NCI-H1092 treated with DMSO at 0.1 percent for 48 hours (cell line): Measurements from ENCODE around the gene NSRP1.
A peak's percentile ranks its signal among the peaks of the same experiment; 100 is the strongest.
"Not testable (repeated sequence)": the region's sequence is repeated elsewhere in the genome, so short reads cannot be mapped to it uniquely, and the experiment has no call there.

Experiments used
- DNase-seq: peaks from one replicate; lab custom pipeline; 2025; lab: John Stamatoyannopoulos, UW

NSRP1 gene

GRCh38 chr17:30116661-30117551, at the start of gene NSRP1:
NSRP1 (plus strand) TSS chr17:30116816; CDS start chr17:30116844, 28 bp downstream.
- peak; percentile 91 for DNase-seq

GRCh38 chr17:30068465-30068864, 48.2 kb upstream of the NSRP1 start:
- no peak for DNase-seq

GRCh38 chr17:30074254-30074653, 42.4 kb upstream of the NSRP1 start:
- no peak for DNase-seq

- no peak for DNase-seq
These were observed 41.9 kb upstream of the NSRP1 start for GRCh38 chr17:30074730-30075129.

- DNase-seq: no peak
These were observed 33.8 kb upstream of the NSRP1 start for GRCh38 chr17:30082773-30083172.

GRCh38 chr17:30084788-30085187, 31.8 kb upstream of the NSRP1 start:
- no peak for DNase-seq

GRCh38 chr17:30086896-30087295, 29.7 kb upstream of the NSRP1 start:
- DNase-seq: no peak

- DNase-seq: not testable (repeated sequence)
These were observed 29.2 kb upstream of the NSRP1 start for GRCh38 chr17:30087431-30087830.

- DNase-seq: no peak
These were observed 25.4 kb upstream of the NSRP1 start for GRCh38 chr17:30091121-30091670.

GRCh38 chr17:30091771-30092170, 24.8 kb upstream of the NSRP1 start:
- no peak for DNase-seq

GRCh38 chr17:30092886-30093285, 23.7 kb upstream of the NSRP1 start:
- DNase-seq: no peak

GRCh38 chr17:30093463-30094147, 23.0 kb upstream of the NSRP1 start:
- peak; percentile 58 for DNase-seq

GRCh38 chr17:30095507-30096244, 20.9 kb upstream of the NSRP1 start:
- DNase-seq: peak; percentile 3

- DNase-seq: no peak
These were observed 14.8 kb upstream of the NSRP1 start for GRCh38 chr17:30101686-30102390.

- no peak for DNase-seq
These were observed 12.7 kb upstream of the NSRP1 start for GRCh38 chr17:30103921-30104320.

GRCh38 chr17:30104575-30105339, 11.9 kb upstream of the NSRP1 start:
- peak; percentile 91 for DNase-seq

GRCh38 chr17:30112794-30113193, 3.8 kb upstream of the NSRP1 start:
- no peak for DNase-seq

GRCh38 chr17:30113213-30113612, 3.4 kb upstream of the NSRP1 start:
- no peak for DNase-seq

- DNase-seq: no peak
These were observed 313 bp upstream of the NSRP1 start for GRCh38 chr17:30116345-30116660.

GRCh38 chr17:30117675-30118081, 1.1 kb downstream of the NSRP1 start:
- no peak for DNase-seq

- DNase-seq: not testable (repeated sequence)
These were observed 2.0 kb downstream of the NSRP1 start for GRCh38 chr17:30118635-30119034.
